Panc1 (cell line): ENCODE results near the gene SEMA3B. TPM values are rescaled to one million over a fixed set of nuclear protein-coding genes. Genes with fewer than 3 reads are reported as not detected.

Source experiments
- ATAC-seq: fragments of 200-7000 bp; cut with Tn5 transposase; 2 replicates; pipeline ENCODE4 v1.9.1; 2020; ENCODE audit warnings: mild to moderate bottlenecking, moderate library complexity
- BruUV-seq: library from RNA; stranded (reverse); fragments of 400-500 nt; replicated peaks from 2 replicates; lab custom pipeline; 2021; lab: Mats Ljungman, UMichigan
- CTCF ChIA-PET: fragments of 300-600 bp; sonication (Branson Sonifier 250); formaldehyde crosslinking; loops from one replicate; lab custom pipeline; 2022; ENCODE audit warnings: antibody characterized with exemption; lab: Charles Lee
- POLR2A ChIA-PET: fragments of 300-600 bp; sonication (Branson Sonifier 250); formaldehyde crosslinking; loops from one replicate; lab custom pipeline; 2022; ENCODE audit warnings: antibody characterized with exemption; lab: Charles Lee
- DNase-seq: peaks from one replicate; pipeline ENCODE4 v3.0.0-alpha.2; 2010; ENCODE audit warnings: low read depth, low spot score
- H3K27ac ChIP-seq: 2 replicates; pipeline ENCODE4 v1.5.1; 2011; ENCODE audit warnings: mild to moderate bottlenecking, low read length, inconsistent platforms
- H3K27me3 ChIP-seq: fragments of 200-500 bp; sonication (Bioruptor generic); 2 replicates; pipeline ENCODE4 v1.6.0; 2014; ENCODE audit warnings: low read length, inconsistent platforms; ENCODE audit not compliant: control insufficient read depth, insufficient read depth
- H3K36me3 ChIP-seq: fragments of 200-500 bp; sonication (Bioruptor generic); 2 replicates; pipeline ENCODE4 v1.5.1; 2014; ENCODE audit warnings: inconsistent platforms, mild to moderate bottlenecking, low read length, moderate library complexity; ENCODE audit not compliant: control insufficient read depth, insufficient read depth
- H3K4me1 ChIP-seq: 2 replicates; pipeline ENCODE4 v1.5.1; 2011; ENCODE audit warnings: inconsistent platforms, mild to moderate bottlenecking, low read length, moderate library complexity; ENCODE audit not compliant: control insufficient read depth, insufficient read depth
- H3K4me3 ChIP-seq, 2 experiments: 2 replicates each; pipeline ENCODE4 v1.5.1; 2011 to 2012; ENCODE audit warnings: low read depth in 2 of 2, low read length in 2 of 2, mild to moderate bottlenecking in 2 of 2, inconsistent platforms in 1 of 2, moderate library complexity in 1 of 2
- H3K9me3 ChIP-seq: fragments of 200-500 bp; sonication (Bioruptor generic); 2 replicates; pipeline ENCODE4 v1.5.1; 2014; ENCODE audit warnings: low read depth, mild to moderate bottlenecking, inconsistent platforms, low read length, moderate library complexity; ENCODE audit not compliant: control insufficient read depth, insufficient read depth
- CTCF ChIP-seq: fragments of 450-650 bp; IDR thresholded peaks from 2 replicates; pipeline ENCODE4 v1.5.1; 2017; ENCODE audit warnings: mild to moderate bottlenecking
- POLR2AphosphoS5 ChIP-seq: IDR thresholded peaks from 2 replicates; pipeline ENCODE4 v1.6.1; 2012; ENCODE audit warnings: mild to moderate bottlenecking, low read depth, low read length, moderate library complexity
- REST ChIP-seq, 2 experiments: IDR thresholded peaks; 2 replicates each; pipeline ENCODE4 v1.6.1; 2011 to 2012; ENCODE audit warnings: low read depth in 2 of 2, control low read depth in 1 of 2, low read length in 1 of 2, mild to moderate bottlenecking in 1 of 2, moderate library complexity in 1 of 2; ENCODE audit not compliant: insufficient read depth in 1 of 2
- SIN3A ChIP-seq: IDR thresholded peaks from 2 replicates; pipeline ENCODE4 v1.6.1; 2012; ENCODE audit warnings: low read depth, mild to moderate bottlenecking, low read length, moderate library complexity, borderline replicate concordance; ENCODE audit not compliant: insufficient read depth
- TCF7L2 ChIP-seq: IDR thresholded peaks from 2 replicates; pipeline ENCODE4 v1.6.1; 2011; ENCODE audit warnings: mild to moderate bottlenecking, low read depth, low read length, inconsistent platforms
- in situ Hi-C: cut with HindIII; loops from 2 replicates; pipeline ENCODE4 v1.10.0; 2016; ENCODE audit warnings: low sequenced_read_pairs, low pct_unique_long_range_greater_than_20kb
- intact Hi-C: fragments of 100-400 bp; cut with micrococcal nuclease; formaldehyde crosslinking; loops from one replicate; pipeline ENCODE4 v1.10.0; 2022; ENCODE audit not compliant: unreplicated experiment
- total RNA-seq: library from RNA; stranded (reverse); gene quantifications from one replicate; pipeline ENCODE4 v1.2.1, GENCODE V29; 2021; ENCODE audit not compliant: unreplicated experiment

SEMA3B gene
- total RNA-seq, 1 experiment from 2014 or later, result 1.4 TPM

- Histone ChIP-seq H3K9me3 (no peaks in the 10 kb centered on the region), H3K36me3 (no peaks in the 10 kb centered on the region), H3K4me1 (peaks cover 8% of the 10 kb centered on the region), H3K4me3 (no peak overlapping the region), H3K27ac (no peak overlapping the region), H3K27me3 (no peaks in the 10 kb centered on the region)
- no peak for DNase-seq
- in situ Hi-C loops (no loop called here), intact Hi-C loops (loop anchor here (10.0 kb wide), 1 partner anchor 75 kb away; the partner anchor contains the start of gene GNAT1)
- TF ChIP-seq SIN3A (no peak), TCF7L2 (no peak), CTCF (no peak), REST (IDR thresholded peaks at IDR 0.05; ENCODE audit: insufficient read depth in 1 of 2, low read depth in 2 of 2, low read length in 1 of 2) (no peak), POLR2AphosphoS5 (no peak)
- CTCF ChIA-PET, result interaction anchor here (0.6 kb wide), 1 partner anchor 43 kb away, joined by 5 read pairs; no protein-coding TSS in a partner anchor
- POLR2A ChIA-PET, result no interaction called here
- BruUV-seq, result no TSS peak
- ATAC-seq, result no peak
These were observed 1.0 kb downstream of the SEMA3B start for GRCh38 chr3:50269977-50270413.

DNA sequence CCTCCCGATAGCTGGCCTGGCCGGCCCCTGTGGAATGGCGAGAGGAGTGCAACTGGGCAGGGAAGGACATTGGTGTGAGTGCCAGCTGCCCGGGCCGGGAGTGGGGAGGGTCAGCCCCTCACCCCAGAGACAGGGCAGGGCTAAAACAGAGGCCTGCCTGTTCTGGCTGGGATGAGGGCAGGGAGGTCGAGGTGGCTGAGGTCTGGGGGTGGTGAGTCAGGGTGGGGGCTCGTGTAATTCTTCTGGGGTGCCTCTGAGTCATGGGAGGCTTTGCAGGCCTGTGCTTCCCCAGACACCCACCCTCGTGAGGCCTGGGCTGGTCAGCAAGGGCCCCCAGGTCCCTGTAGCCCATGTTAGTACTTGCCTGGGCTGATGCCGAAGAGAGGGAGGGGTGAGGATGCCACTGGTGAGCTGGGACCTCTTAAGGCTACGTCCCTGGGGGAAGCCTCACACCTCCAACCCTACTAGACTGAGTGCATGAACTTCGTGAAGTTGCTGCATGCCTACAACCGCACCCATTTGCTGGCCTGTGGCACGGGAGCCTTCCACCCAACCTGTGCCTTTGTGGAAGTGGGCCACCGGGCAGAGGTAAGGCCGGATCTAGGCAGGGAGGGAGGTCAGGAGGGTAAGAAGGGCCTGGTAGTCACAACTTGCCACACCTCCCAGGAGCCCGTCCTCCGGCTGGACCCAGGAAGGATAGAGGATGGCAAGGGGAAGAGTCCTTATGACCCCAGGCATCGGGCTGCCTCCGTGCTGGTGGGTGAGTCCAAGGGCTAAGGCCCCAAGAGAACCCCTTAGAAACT is 1.7 kb downstream of the SEMA3B start:
- intact Hi-C loops (no loop called here), in situ Hi-C loops (no loop called here)
- TF ChIP-seq SIN3A, result no peak
- TF ChIP-seq POLR2AphosphoS5, result no peak
- TF ChIP-seq CTCF, result no peak
- TF ChIP-seq REST (IDR thresholded peaks at IDR 0.05; ENCODE audit: insufficient read depth in 1 of 2, low read depth in 2 of 2, low read length in 1 of 2), result no peak
- no peak for TF ChIP-seq TCF7L2
- Histone ChIP-seq H3K27ac (no peak overlapping the region), H3K9me3 (no peaks in the 10 kb centered on the region), H3K4me1 (peaks cover 8% of the 10 kb centered on the region), H3K36me3 (no peaks in the 10 kb centered on the region), H3K27me3 (no peaks in the 10 kb centered on the region), H3K4me3 (no peak overlapping the region)
- no TSS peak for BruUV-seq
- CTCF ChIA-PET, result interaction anchor here (0.6 to 1.1 kb wide), 2 partner anchors 10 to 44 kb away, joined by 3 to 5 read pairs; no protein-coding TSS in a partner anchor
- ATAC-seq, result no peak
- DNase-seq, result no peak
- POLR2A ChIA-PET, result no interaction called here
